IMR-90 (cell line): ENCODE data around the gene ANXA1. TPM values are rescaled to one million over a fixed set of nuclear protein-coding genes. Genes with fewer than 3 reads are reported as not detected.

Source experiments
- ATAC-seq: fragments of 200-7000 bp; cut with Tn5 transposase; 2 replicates; pipeline ENCODE4 v1.9.1; 2020; ENCODE audit warnings: low read depth, mild to moderate bottlenecking, moderate library complexity
- BruUV-seq: library from RNA; stranded (reverse); fragments of 400-500 nt; replicated peaks from 2 replicates; lab custom pipeline; 2021; lab: Mats Ljungman, UMichigan
- CTCF ChIA-PET: fragments of 300-600 bp; formaldehyde crosslinking; extraction: SDS; loops from one replicate; lab custom pipeline; 2021; ENCODE audit warnings: antibody characterized with exemption; lab: Yijun Ruan, JAX
- POLR2A ChIA-PET: fragments of 300-600 bp; sonication (Branson Sonifier 250); formaldehyde crosslinking; loops from one replicate; lab custom pipeline; 2022; ENCODE audit warnings: antibody characterized with exemption; ENCODE audit not compliant: unreplicated experiment; lab: Charles Lee
- DNase-seq: peaks from one replicate; pipeline ENCODE4 v3.0.0; 2013
- H2AFZ ChIP-seq: replicated peaks from 2 replicates; pipeline ENCODE3; 2013; ENCODE audit warnings: low read length, mild to moderate bottlenecking; ENCODE audit not compliant: poor library complexity
- H2AK5ac ChIP-seq: 2 replicates; pipeline ENCODE4 v1.6.1; 2013; ENCODE audit warnings: low read depth, low read length, inconsistent platforms
- H2AK9ac ChIP-seq: replicated peaks from 2 replicates; pipeline ENCODE3; 2013; ENCODE audit warnings: mild to moderate bottlenecking, low read depth, low read length, moderate library complexity; ENCODE audit not compliant: poor library complexity
- H2BK120ac ChIP-seq: 2 replicates; pipeline ENCODE4 v1.6.1; 2013; ENCODE audit warnings: low read depth, low read length, inconsistent platforms
- H2BK15ac ChIP-seq: 3 replicates; pipeline ENCODE4 v1.6.1; 2013; ENCODE audit warnings: low read depth, low read length, inconsistent platforms
- H2BK20ac ChIP-seq: 2 replicates; pipeline ENCODE4 v1.6.1; 2013; ENCODE audit warnings: low read depth, mild to moderate bottlenecking, inconsistent platforms, low read length, moderate library complexity
- H2BK5ac ChIP-seq: 2 replicates; pipeline ENCODE4 v1.6.1; 2013; ENCODE audit warnings: mild to moderate bottlenecking, low read depth, low read length, inconsistent platforms; ENCODE audit not compliant: poor library complexity, severe bottlenecking
- H3K14ac ChIP-seq: replicated peaks from 2 replicates; pipeline ENCODE4 v1.6.1; 2013; ENCODE audit warnings: low read depth, low read length, inconsistent platforms
- H3K18ac ChIP-seq: 2 replicates; pipeline ENCODE4 v1.6.1; 2013; ENCODE audit warnings: low read depth, low read length, control low read depth
- H3K23ac ChIP-seq: 2 replicates; pipeline ENCODE4 v1.6.1; 2013; ENCODE audit warnings: low read depth, low read length, inconsistent platforms
- H3K27ac ChIP-seq: 2 replicates; pipeline ENCODE4 v1.5.1; 2013; ENCODE audit warnings: mild to moderate bottlenecking, control low read depth, low read length; ENCODE audit not compliant: insufficient read depth
- H3K27me3 ChIP-seq: 2 replicates; pipeline ENCODE4 v1.6.1; 2013; ENCODE audit warnings: low read length; ENCODE audit not compliant: control insufficient read depth, insufficient read depth
- H3K36me3 ChIP-seq: 2 replicates; pipeline ENCODE4 v1.6.1; 2013; ENCODE audit warnings: low read length, mixed read lengths; ENCODE audit not compliant: control insufficient read depth, insufficient read depth
- H3K4ac ChIP-seq: 2 replicates; pipeline ENCODE4 v1.6.1; 2013; ENCODE audit warnings: low read depth, low read length, inconsistent platforms
- H3K4me1 ChIP-seq: 2 replicates; pipeline ENCODE4 v1.6.1; 2013; ENCODE audit warnings: low read length, mixed read lengths; ENCODE audit not compliant: control insufficient read depth, insufficient read depth
- H3K4me2 ChIP-seq: 2 replicates; pipeline ENCODE4 v1.6.1; 2013; ENCODE audit warnings: low read depth, mild to moderate bottlenecking, control low read depth, low read length, moderate library complexity
- H3K4me3 ChIP-seq: 2 replicates; pipeline ENCODE4 v1.5.1; 2013; ENCODE audit warnings: low read depth, mild to moderate bottlenecking, control low read depth, low read length, moderate library complexity; ENCODE audit not compliant: insufficient read depth
- H3K56ac ChIP-seq: 2 replicates; pipeline ENCODE4 v1.6.1; 2013; ENCODE audit warnings: low read length, inconsistent platforms; ENCODE audit not compliant: insufficient read depth; ENCODE audit errors: extremely low read depth
- H3K79me1 ChIP-seq, 2 experiments: 2 replicates each; pipeline ENCODE4 v1.6.1; 2013; ENCODE audit warnings: low read length in 2 of 2, inconsistent platforms in 1 of 2, low read depth in 1 of 2
- H3K9ac ChIP-seq: 2 replicates; pipeline ENCODE4 v1.6.1; 2013; ENCODE audit warnings: low read depth, low read length, control low read depth
- H3K9me1 ChIP-seq: 2 replicates; pipeline ENCODE4 v1.6.1; 2013; ENCODE audit warnings: low read length, inconsistent platforms; ENCODE audit not compliant: insufficient read depth
- H3K9me3 ChIP-seq: 2 replicates; pipeline ENCODE4 v1.6.1; 2013; ENCODE audit warnings: low read length; ENCODE audit not compliant: control insufficient read depth, insufficient read depth
- H4K20me1 ChIP-seq: 2 replicates; pipeline ENCODE4 v1.6.1; 2013; ENCODE audit warnings: low read length, inconsistent platforms; ENCODE audit not compliant: insufficient read depth
- H4K5ac ChIP-seq: 2 replicates; pipeline ENCODE4 v1.6.1; 2013; ENCODE audit warnings: mild to moderate bottlenecking, low read depth, low read length, control low read depth
- H4K8ac ChIP-seq, 2 experiments: 2 replicates each; pipeline ENCODE4 v1.6.1; 2013; ENCODE audit warnings: low read depth in 2 of 2, low read length in 2 of 2, control low read depth in 1 of 2, inconsistent platforms in 1 of 2
- H4K91ac ChIP-seq: 2 replicates; pipeline ENCODE4 v1.6.1; 2013; ENCODE audit warnings: low read depth, low read length, inconsistent platforms; ENCODE audit not compliant: insufficient read depth
- BHLHE40 ChIP-seq: fragments of 150-350 bp; IDR thresholded peaks from 2 replicates; pipeline ENCODE4 v1.6.1; 2016; ENCODE audit warnings: mild to moderate bottlenecking, low read depth, low read length
- CEBPB ChIP-seq: IDR thresholded peaks from 2 replicates; pipeline ENCODE4 v1.6.1; 2012; ENCODE audit warnings: low read depth, low read length, improper control_type of control experiment
- CHD1 ChIP-seq: IDR thresholded peaks from 2 replicates; pipeline ENCODE4 v1.6.1; 2012; ENCODE audit warnings: low read depth, low read length, improper control_type of control experiment
- MAFK ChIP-seq: IDR thresholded peaks from 2 replicates; pipeline ENCODE4 v1.6.1; 2012; ENCODE audit warnings: low read depth, low read length, improper control_type of control experiment
- MAZ ChIP-seq: IDR thresholded peaks from 2 replicates; pipeline ENCODE4 v1.6.1; 2012; ENCODE audit warnings: low read depth, mild to moderate bottlenecking, low read length, improper control_type of control experiment, moderate library complexity, borderline replicate concordance
- MXI1 ChIP-seq: IDR thresholded peaks from 2 replicates; pipeline ENCODE4 v1.6.1; 2012; ENCODE audit warnings: low read depth, mild to moderate bottlenecking, low read length, moderate library complexity, borderline replicate concordance
- POLR2A ChIP-seq: IDR thresholded peaks from 2 replicates; pipeline ENCODE4 v1.6.1; 2012; ENCODE audit warnings: mild to moderate bottlenecking, low read depth, low read length
- USF2 ChIP-seq: fragments of 150-350 bp; IDR thresholded peaks from 2 replicates; pipeline ENCODE4 v1.6.1; 2017; ENCODE audit warnings: mild to moderate bottlenecking, antibody characterized with exemption, low read length, low read depth
- WGBS, 2 experiments: methylation state at CpG; one replicate each; pipeline versions ENCODE4 v1.1.5 to v1.1.7; 2013; ENCODE audit warnings: missing lambda C conversion rate in 2 of 2; ENCODE audit not compliant: insufficient read length in 1 of 2; ENCODE audit errors: extremely low coverage in 2 of 2; 5-methylcytosine and 5-hydroxymethylcytosine counted together
- dilution Hi-C: fragments of 300-500 bp; cut with HindIII; formaldehyde crosslinking; loops from one replicate; pipeline ENCODE4 v1.14.3; 2018; ENCODE audit warnings: low sequenced_read_pairs; ENCODE audit not compliant: unreplicated experiment
- in situ Hi-C: fragments of 300-500 bp; cut with MboI; formaldehyde crosslinking; loops from 3 replicates; pipeline ENCODE4 v1.14.3; 2019; ENCODE audit warnings: low sequenced_read_pairs, inconsistent platforms, mixed read lengths
- intact Hi-C: fragments of 100-400 bp; cut with micrococcal nuclease; formaldehyde crosslinking; loops from 2 replicates; pipeline ENCODE4 v1.10.0; 2022
- polyA plus RNA-seq, 3 experiments: library from polyadenylated mRNA; depleted of rRNA; stranded (reverse); fragments of >200 nt; gene quantifications; 2 replicates each; pipeline ENCODE4 v1.2.3, GENCODE V29; 2012; ENCODE audit warnings: low replicate concordance in 1 of 3
- total RNA-seq: library from RNA; depleted of rRNA; stranded (reverse); fragments of >200 nt; gene quantifications from 2 replicates; pipeline ENCODE4 v1.2.3, GENCODE V29; 2012
- TF ChIP-seq, protein P1 (sequence below): fragments of 150-350 bp; IDR thresholded peaks from 2 replicates; pipeline ENCODE4 v1.6.1; 2016; ENCODE audit warnings: low read depth, mild to moderate bottlenecking, low read length, moderate library complexity, borderline replicate concordance
- TF ChIP-seq, protein P2 (sequence below): conservative IDR thresholded peaks from 2 replicates; pipeline ENCODE4 v1.5.1; 2012; ENCODE audit warnings: mild to moderate bottlenecking, low read depth, low read length, improper control_type of control experiment

The ANXA1 gene
- total and polyA plus RNA-seq, 2 of the 4 experiments (the other 2 are of a cell fraction) = 520 to 583 TPM

DNA sequence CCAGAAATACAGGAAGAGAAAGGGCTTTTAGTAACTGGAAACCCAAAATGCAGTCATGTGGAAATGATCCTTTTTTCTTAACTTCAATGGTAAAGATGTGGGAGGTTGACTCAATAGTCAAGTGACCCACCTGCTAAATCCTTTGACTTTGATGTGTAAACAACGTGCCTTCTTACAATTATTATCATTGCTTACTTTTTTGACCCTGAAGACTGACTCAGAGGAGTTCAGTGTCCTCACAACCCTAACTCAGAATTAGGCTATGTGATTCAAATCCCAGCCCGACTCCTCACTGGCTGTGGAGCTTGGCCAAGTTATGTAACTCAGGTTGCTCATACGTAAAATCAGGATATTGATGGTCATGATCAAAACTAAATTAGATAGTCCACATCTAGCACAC, 27.9 kb downstream of the ANXA1 start:
- Histone ChIP-seq H2BK15ac (no peak overlapping the region), H4K91ac (no peak overlapping the region), H3K4me2 (no peak overlapping the region), H3K18ac (no peak overlapping the region), H3K9ac (no peak overlapping the region), H2AK9ac (no peak overlapping the region), H3K79me1 (no peaks in the 10 kb centered on the region), H3K9me1 (no peaks in the 10 kb centered on the region; the same call in 1 of the 2 replicates), H3K4me1 (0 out of 2 replicates have a peak, but pooled peaks cover 1% of the 10 kb centered on the region), H2BK5ac (no peak overlapping the region), H2AFZ (no peak overlapping the region), H3K4ac (no peak overlapping the region), H3K9me3 (no peaks in the 10 kb centered on the region), H4K5ac (no peak overlapping the region), H3K36me3 (no peaks in the 10 kb centered on the region), H2BK20ac (no peak overlapping the region), H3K56ac (no peak overlapping the region), H4K20me1 (no peaks in the 10 kb centered on the region), H3K23ac (no peak overlapping the region), H2BK120ac (no peak overlapping the region), H3K27ac (no peak overlapping the region), H4K8ac (no peak overlapping the region), H3K4me3 (no peak overlapping the region), H3K14ac (no peak overlapping the region), H3K27me3 (no peaks in the 10 kb centered on the region), H2AK5ac (no peak overlapping the region)
- in situ Hi-C loops (no loop called here), intact Hi-C loops (no loop called here), dilution Hi-C loops (no loop called here)
- DNase-seq (peak; percentile 16), ATAC-seq (no peak)
- TF ChIP-seq CEBPB (no peak), MAZ (no peak), BHLHE40 (no peak), CHD1 (no peak), MXI1 (no peak), USF2 (no peak), MAFK (no peak), POLR2A (no peak)
- TF ChIP-seq, protein P1, sequence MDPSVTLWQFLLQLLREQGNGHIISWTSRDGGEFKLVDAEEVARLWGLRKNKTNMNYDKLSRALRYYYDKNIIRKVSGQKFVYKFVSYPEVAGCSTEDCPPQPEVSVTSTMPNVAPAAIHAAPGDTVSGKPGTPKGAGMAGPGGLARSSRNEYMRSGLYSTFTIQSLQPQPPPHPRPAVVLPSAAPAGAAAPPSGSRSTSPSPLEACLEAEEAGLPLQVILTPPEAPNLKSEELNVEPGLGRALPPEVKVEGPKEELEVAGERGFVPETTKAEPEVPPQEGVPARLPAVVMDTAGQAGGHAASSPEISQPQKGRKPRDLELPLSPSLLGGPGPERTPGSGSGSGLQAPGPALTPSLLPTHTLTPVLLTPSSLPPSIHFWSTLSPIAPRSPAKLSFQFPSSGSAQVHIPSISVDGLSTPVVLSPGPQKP = no peak
- TF ChIP-seq, protein P2, sequence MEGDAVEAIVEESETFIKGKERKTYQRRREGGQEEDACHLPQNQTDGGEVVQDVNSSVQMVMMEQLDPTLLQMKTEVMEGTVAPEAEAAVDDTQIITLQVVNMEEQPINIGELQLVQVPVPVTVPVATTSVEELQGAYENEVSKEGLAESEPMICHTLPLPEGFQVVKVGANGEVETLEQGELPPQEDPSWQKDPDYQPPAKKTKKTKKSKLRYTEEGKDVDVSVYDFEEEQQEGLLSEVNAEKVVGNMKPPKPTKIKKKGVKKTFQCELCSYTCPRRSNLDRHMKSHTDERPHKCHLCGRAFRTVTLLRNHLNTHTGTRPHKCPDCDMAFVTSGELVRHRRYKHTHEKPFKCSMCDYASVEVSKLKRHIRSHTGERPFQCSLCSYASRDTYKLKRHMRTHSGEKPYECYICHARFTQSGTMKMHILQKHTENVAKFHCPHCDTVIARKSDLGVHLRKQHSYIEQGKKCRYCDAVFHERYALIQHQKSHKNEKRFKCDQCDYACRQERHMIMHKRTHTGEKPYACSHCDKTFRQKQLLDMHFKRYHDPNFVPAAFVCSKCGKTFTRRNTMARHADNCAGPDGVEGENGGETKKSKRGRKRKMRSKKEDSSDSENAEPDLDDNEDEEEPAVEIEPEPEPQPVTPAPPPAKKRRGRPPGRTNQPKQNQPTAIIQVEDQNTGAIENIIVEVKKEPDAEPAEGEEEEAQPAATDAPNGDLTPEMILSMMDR = no peak
- POLR2A ChIA-PET = no interaction called here
- WGBS, 2 experiments = no CpG with 5 or more reads among the region's 3 CpGs
- BruUV-seq = no TSS peak
- CTCF ChIA-PET = interaction anchor here (5.3 kb wide), 1 partner anchor 72 kb away, joined by 26 read pairs; no protein-coding TSS in a partner anchor
